CD4-positive, alpha-beta T cell treated with Interleukin-6 at 100 ng/mL for 8 hours (primary cell): ENCODE results near the gene TPRX1.
"Not testable (repeated sequence)": the region's sequence is repeated elsewhere in the genome, so short reads cannot be mapped to it uniquely, and the experiment has no call there.

Experiments used
- DNase-seq: peaks from one replicate; pipeline ENCODE4 v3.0.0-alpha.2; 2020; ENCODE audit warnings: mixed read lengths, low spot score

TPRX1 gene, protein sequence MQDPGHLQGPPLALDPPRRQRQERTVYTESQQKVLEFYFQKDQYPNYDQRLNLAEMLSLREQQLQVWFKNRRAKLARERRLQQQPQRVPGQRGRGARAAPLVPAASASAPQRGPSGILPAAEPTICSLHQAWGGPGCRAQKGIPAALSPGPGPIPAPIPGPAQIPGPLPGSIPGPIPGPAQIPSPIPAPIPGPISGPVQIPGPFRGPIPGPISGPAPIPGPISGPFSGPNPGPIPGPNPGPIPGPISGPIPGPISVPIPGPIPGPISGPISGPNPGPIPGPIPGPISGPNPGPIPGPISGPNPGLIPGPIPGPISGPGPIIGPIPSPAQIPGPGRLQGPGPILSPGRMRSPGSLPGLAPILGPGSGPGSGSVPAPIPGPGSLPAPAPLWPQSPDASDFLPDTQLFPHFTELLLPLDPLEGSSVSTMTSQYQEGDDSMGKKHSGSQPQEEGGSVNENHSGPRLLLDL

DNA sequence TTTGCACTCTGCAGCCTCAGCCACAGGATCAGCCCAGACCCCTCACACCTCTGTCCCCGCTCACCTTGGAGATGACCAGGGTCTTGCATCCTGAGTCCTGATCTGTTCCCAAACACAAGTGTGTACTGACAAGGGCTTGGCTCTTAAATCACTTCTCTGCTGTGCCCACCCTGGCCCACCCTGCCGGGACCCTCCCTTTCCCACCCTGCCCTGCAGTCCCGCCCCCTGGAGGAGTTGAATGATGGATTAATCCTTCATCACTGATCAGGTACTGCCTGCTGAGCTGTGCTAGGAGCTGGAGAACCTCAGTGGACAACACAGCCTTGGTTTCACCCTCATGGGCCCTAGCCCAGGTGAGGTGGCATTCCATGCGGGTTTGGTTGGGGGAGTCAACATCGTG lies at the start of gene TPRX1:
Gene TPRX1, minus strand, starts transcription at position 101 of the 400 bp plus-strand sequence. Its CDS starts 12 bp downstream, at position 89.
- not testable (repeated sequence) for DNase-seq

GRCh38 chr19:47853003-47853402 lies 48.7 kb upstream of the TPRX1 start:
- DNase-seq = no peak

DNA sequence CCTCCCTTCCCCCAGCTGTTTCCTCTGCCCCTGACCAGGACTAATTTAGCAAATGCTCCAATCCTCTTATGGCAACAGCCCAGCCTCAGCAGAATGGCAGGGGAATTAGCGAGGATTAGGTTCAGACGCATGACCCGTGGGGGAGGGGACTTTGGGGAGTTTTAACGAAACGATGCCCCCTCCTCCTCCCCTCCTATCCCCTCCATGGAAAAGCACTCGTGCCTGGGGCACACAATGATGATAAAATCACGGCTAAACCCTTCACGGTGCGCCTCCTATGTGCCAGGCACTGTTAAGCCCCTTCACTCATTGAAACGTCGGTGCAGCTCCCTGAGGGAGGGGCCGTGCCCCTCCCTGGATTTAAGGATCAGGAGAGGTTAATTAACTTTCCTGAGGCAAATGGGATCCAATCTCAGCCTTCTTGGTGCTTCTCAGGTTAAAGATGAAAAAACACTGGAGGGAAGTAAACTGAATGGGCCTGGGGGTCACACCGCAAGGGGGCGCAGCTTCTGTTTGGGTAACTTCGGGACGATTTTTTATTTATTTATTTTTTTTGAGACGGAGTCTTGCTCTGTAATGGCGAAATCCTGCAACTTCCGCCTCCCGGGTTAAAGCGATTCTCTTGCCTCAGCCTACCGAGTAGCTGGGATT lies 44.6 kb upstream of the TPRX1 start:
- DNase-seq = no peak

- DNase-seq = no peak
These were observed 44.1 kb upstream of the TPRX1 start for GRCh38 chr19:47848425-47848822.

GRCh38 chr19:47842941-47843340 lies 38.6 kb upstream of the TPRX1 start:
- no peak for DNase-seq

DNA sequence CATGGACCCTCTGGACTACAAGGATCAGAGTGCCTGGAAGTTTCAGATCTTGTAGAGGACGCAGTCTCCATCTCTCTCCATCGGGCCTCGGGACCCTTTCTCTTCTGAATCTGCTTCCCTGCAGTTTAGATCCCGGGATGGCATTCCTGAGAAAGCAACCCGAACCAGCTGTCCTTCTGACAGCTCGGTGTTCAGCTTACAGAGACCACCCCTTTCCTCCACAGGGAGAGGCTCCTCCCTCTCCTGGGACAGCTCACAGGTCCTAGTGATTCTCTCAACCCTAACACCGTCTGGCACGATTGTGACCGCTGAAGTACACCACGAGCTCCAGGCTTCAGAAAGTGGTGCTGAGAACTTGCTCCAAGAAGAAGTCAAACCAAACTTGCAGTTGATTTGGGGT lies 35.6 kb upstream of the TPRX1 start:
- DNase-seq = no peak

GRCh38 chr19:47839411-47839810 lies 35.1 kb upstream of the TPRX1 start:
- no peak for DNase-seq

DNA sequence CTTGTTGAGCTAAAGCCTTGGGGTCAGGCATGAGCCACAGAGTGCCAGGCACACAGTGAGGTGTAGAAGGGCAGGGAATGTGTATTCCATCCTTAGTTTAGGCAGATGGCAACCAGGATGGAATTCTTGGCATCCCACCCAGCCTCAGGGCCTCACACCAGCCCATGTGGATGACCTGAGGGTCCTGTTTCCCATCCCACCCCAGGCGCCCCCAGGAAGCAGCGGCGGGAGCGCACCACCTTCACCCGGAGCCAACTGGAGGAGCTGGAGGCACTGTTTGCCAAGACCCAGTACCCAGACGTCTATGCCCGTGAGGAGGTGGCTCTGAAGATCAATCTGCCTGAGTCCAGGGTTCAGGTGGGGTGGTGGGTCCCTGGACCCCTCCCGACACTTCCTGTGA lies 31.7 kb upstream of the TPRX1 start:
- DNase-seq = no peak

DNA sequence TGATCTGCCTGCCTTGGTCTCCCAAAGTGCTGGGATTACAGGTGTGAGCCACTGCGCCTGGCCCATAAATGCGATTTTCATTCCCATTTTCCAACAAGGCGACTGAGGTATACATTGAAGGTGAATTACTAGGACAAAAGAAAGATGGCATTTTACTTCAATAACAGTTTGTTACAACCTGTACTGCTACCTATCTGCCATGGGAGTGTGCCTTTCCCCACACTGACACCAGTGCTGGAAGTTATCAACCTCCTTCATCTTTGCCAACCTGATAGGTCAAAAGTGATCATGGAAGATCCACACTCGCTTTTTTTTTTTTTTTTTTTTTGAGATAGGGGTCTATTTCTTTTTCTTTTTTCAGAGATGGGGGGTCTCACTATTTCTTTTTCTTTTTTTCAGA lies 28.4 kb upstream of the TPRX1 start:
- no peak for DNase-seq

- DNase-seq = no peak
These were observed 22.4 kb upstream of the TPRX1 start for GRCh38 chr19:47826800-47827199.

GRCh38 chr19:47824396-47824795 lies 20.0 kb upstream of the TPRX1 start:
- DNase-seq = no peak

GRCh38 chr19:47821460-47822020 lies 17.2 kb upstream of the TPRX1 start, which contains the start of gene CRX:
Gene CRX, plus strand, starts transcription at chr19:47821937. Its CDS starts 12,507 bp downstream, at chr19:47834444.
- no peak for DNase-seq

- DNase-seq = no peak
These were observed 16.1 kb upstream of the TPRX1 start for GRCh38 chr19:47820410-47820809.

GRCh38 chr19:47819858-47820257 lies 15.5 kb upstream of the TPRX1 start:
- no peak for DNase-seq

GRCh38 chr19:47818221-47818620 lies 13.9 kb upstream of the TPRX1 start:
- DNase-seq = not testable (repeated sequence)

DNA sequence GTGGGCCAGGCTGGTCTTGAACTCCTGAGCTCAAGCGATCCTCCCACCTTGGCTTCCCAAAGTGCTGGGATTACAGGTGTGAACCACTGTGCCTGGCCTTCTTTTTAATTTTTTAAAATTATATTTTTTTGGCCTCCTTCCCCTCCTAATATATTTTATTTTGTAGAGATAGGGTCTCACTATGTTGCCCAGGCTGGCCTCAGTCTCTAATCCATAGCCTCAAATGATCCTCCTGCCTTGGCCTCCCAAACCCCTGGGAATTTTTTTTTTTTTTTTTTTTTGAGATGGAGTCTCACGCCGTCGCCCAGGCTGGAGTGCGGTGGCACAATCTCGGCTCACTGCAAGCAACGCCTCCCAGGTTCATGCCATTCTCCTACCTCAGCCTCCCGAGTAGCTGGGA lies 11.9 kb upstream of the TPRX1 start:
- not testable (repeated sequence) for DNase-seq

- DNase-seq = no peak
These were observed 9.6 kb upstream of the TPRX1 start for GRCh38 chr19:47813995-47814328.

- DNase-seq = peak; percentile 57
These were observed 9.1 kb upstream of the TPRX1 start for GRCh38 chr19:47813304-47813994.

DNA sequence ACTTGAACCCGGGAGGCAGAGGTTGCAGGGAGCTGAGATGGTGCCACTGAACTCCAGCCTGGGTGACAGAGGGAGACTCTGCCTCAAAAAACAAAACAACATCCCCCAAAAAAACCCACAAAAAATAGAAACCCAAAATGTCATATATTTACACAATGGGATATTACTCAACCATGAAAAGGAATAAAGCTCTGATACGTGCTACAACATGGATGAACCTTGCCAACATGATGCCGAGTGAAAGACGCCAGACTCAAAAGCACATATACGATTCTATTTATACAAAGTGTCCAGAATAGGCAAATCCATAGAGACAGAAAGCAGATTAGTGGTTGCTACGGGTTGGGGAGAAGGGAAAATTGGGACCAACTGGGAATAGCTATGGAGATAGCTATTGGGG lies 2.1 kb upstream of the TPRX1 start:
- DNase-seq = no peak

DNA sequence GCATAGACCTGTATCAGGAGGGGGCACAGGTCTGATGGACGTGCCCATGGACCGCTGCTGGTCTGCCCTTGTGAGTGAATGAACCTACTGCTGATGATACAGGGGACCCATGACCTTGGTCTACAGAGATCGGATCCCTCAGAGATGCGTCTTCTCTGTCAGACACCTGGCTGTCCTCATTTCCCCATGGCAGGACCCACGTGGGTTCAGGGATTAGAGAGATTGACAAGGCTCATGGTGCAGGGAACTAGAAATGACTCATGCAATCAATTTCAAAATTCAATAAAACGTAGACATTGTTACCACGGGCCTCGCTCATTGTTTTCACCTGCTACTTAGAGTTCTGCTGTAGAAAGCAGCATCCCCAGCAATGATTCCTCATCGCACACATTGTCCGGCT lies 962 bp upstream of the TPRX1 start:
- DNase-seq = no peak

DNA sequence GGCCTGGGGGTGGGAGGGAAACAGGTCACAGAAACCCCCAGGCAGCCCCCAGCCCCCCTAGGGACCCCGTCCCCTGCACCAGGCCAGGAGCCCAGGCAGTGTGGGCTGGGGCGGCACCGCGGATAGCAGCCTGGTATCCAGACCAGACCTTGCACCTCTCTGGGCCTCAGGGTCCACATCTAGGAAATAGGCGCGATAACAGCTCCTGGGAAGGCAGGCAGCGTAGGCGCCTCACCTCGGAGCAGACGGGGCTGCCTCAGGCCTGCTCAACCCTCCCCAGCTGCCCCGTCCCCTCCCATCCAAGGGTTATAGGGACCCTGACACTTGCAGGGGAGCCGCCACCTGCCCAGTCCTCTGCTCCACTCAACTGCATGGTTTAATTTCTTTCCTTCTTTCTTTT lies 680 bp downstream of the TPRX1 start:
- not testable (repeated sequence) for DNase-seq

- not testable (repeated sequence) for DNase-seq
These were observed 1.2 kb downstream of the TPRX1 start for GRCh38 chr19:47803148-47803547.
